ENCODE results near the gene MAPK6. TPM values are rescaled to one million over a fixed set of nuclear protein-coding genes. Genes with fewer than 3 reads are reported as not detected.

MAPK6 gene
- total RNA-seq, 1 donor from 2014 or later: 98.2 TPM

- Histone ChIP-seq H3K9me3 (ENCODE audit: insufficient read depth, low read depth, low read length) (no peaks in the 10 kb centered on the region), H4K20me1 (ENCODE audit: insufficient read depth, low read length) (no peaks in the 10 kb centered on the region), H3K27me3 (ENCODE audit: insufficient read depth, low read length) (peaks cover 12% of the 10 kb centered on the region), H3K36me3 (ENCODE audit: insufficient read depth, low read length) (no peaks in the 10 kb centered on the region), H2AFZ (ENCODE audit: low read depth, low read length) (no peak overlapping the region), H3K79me2 (ENCODE audit: insufficient read depth, low read length) (no peaks in the 10 kb centered on the region), H3K4me2 (ENCODE audit: low read length) (no peak overlapping the region), H3K27ac (ENCODE audit: low read depth, low read length) (no peak overlapping the region), H3K4me1 (ENCODE audit: insufficient read depth, low read length) (peaks cover 23% of the 10 kb centered on the region), H3K9ac (ENCODE audit: low read length) (no peak overlapping the region), H3K4me3 (ENCODE audit: insufficient read depth, low read depth, low read length) (no peak overlapping the region)
- peaks cover 13% of the 10 kb centered on the region for H3K27me3 Mint-ChIP-seq (ENCODE audit: low read depth, unreplicated experiment)
- no peaks in the 10 kb centered on the region for H3K9me3 Mint-ChIP-seq (ENCODE audit: unreplicated experiment)
- H3K36me3 Mint-ChIP-seq (ENCODE audit: low read depth, unreplicated experiment): no peaks in the 10 kb centered on the region
- H3K4me3 Mint-ChIP-seq (ENCODE audit: unreplicated experiment): no peak overlapping the region
- DNase-seq (ENCODE audit: low read depth) (no peak), FAIRE-seq (no peak)
- H3K4me1 Mint-ChIP-seq (ENCODE audit: low read depth, unreplicated experiment): peaks cover 19% of the 10 kb centered on the region
- H3K27ac Mint-ChIP-seq (ENCODE audit: unreplicated experiment): no peak overlapping the region
- no peak for TF ChIP-seq CTCF (IDR thresholded peaks at IDR 0.05; ENCODE audit: insufficient read depth, low read depth, low read length)
- no peak for TF ChIP-seq EZH2 (IDR thresholded peaks at IDR 0.05; ENCODE audit: insufficient read depth, low read length)
Measured at GRCh38 chr15:52106641-52107040, 87.6 kb downstream of the MAPK6 start.

DNA sequence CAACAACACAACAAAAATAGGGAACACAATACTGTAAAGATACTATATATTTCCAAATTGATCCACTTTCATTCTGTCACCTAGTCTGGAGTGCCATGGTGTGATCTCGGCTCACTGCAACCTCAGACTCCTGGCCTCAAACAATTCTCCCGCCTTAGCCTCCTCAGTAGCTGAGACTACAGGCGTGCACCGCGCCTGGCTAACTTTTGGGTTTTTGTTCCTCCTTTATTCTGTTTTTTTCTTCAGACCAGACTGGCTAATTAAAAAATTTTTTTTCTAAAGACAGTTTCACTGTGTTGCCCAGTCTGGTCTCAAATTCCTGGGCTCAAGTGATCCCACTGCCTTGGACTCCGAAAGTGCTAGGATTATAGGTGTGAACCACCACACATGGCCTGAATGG is 88.2 kb downstream of the MAPK6 start:
- H2AFZ ChIP-seq (ENCODE audit: low read depth, low read length): no peak overlapping the region
- Mint-ChIP-seq H3K9me3 (ENCODE audit: unreplicated experiment) (no peaks in the 10 kb centered on the region), H3K4me1 (ENCODE audit: low read depth, unreplicated experiment) (peaks cover 15% of the 10 kb centered on the region), H3K27me3 (ENCODE audit: low read depth, unreplicated experiment) (peaks cover 13% of the 10 kb centered on the region), H3K4me3 (ENCODE audit: unreplicated experiment) (no peak overlapping the region), H3K27ac (ENCODE audit: unreplicated experiment) (no peak overlapping the region), H3K36me3 (ENCODE audit: low read depth, unreplicated experiment) (no peaks in the 10 kb centered on the region)
- no peak overlapping the region for H3K4me3 ChIP-seq (ENCODE audit: insufficient read depth, low read depth, low read length)
- no peaks in the 10 kb centered on the region for H3K36me3 ChIP-seq (ENCODE audit: insufficient read depth, low read length)
- FAIRE-seq (no peak), DNase-seq (ENCODE audit: low read depth) (no peak)
- H3K4me2 ChIP-seq (ENCODE audit: low read length): no peak overlapping the region
- TF ChIP-seq CTCF (IDR thresholded peaks at IDR 0.05; ENCODE audit: insufficient read depth, low read depth, low read length) (no peak), EZH2 (IDR thresholded peaks at IDR 0.05; ENCODE audit: insufficient read depth, low read length) (no peak)
- H3K27me3 ChIP-seq (ENCODE audit: insufficient read depth, low read length): peaks cover 18% of the 10 kb centered on the region
- H3K9ac ChIP-seq (ENCODE audit: low read length): no peak overlapping the region
- H3K4me1 ChIP-seq (ENCODE audit: insufficient read depth, low read length): peaks cover 24% of the 10 kb centered on the region
- H3K27ac ChIP-seq (ENCODE audit: low read depth, low read length): no peak overlapping the region
- H3K9me3 ChIP-seq (ENCODE audit: insufficient read depth, low read depth, low read length): no peaks in the 10 kb centered on the region
- no peaks in the 10 kb centered on the region for H4K20me1 ChIP-seq (ENCODE audit: insufficient read depth, low read length)
- no peaks in the 10 kb centered on the region for H3K79me2 ChIP-seq (ENCODE audit: insufficient read depth, low read length)

GRCh38 chr15:52109559-52110451 is 90.8 kb downstream of the MAPK6 start:
- H3K4me3 Mint-ChIP-seq (ENCODE audit: unreplicated experiment): no peak overlapping the region
- no peaks in the 10 kb centered on the region for H3K9me3 ChIP-seq (ENCODE audit: insufficient read depth, low read depth, low read length)
- H3K36me3 ChIP-seq (ENCODE audit: insufficient read depth, low read length): no peaks in the 10 kb centered on the region
- H3K9me3 Mint-ChIP-seq (ENCODE audit: unreplicated experiment): no peaks in the 10 kb centered on the region
- no peak overlapping the region for H3K4me2 ChIP-seq (ENCODE audit: low read length)
- no peaks in the 10 kb centered on the region for H4K20me1 ChIP-seq (ENCODE audit: insufficient read depth, low read length)
- FAIRE-seq: no peak
- H3K79me2 ChIP-seq (ENCODE audit: insufficient read depth, low read length): no peaks in the 10 kb centered on the region
- no peak overlapping the region for H3K4me3 ChIP-seq (ENCODE audit: insufficient read depth, low read depth, low read length)
- no peak overlapping the region for H3K27ac ChIP-seq (ENCODE audit: low read depth, low read length)
- TF ChIP-seq CTCF (IDR thresholded peaks at IDR 0.05; ENCODE audit: insufficient read depth, low read depth, low read length) (no peak), EZH2 (IDR thresholded peaks at IDR 0.05; ENCODE audit: insufficient read depth, low read length) (no peak)
- no peaks in the 10 kb centered on the region for H3K36me3 Mint-ChIP-seq (ENCODE audit: low read depth, unreplicated experiment)
- H3K4me1 Mint-ChIP-seq (ENCODE audit: low read depth, unreplicated experiment): no peaks in the 10 kb centered on the region
- DNase-seq (ENCODE audit: low read depth): no peak
- H3K9ac ChIP-seq (ENCODE audit: low read length): no peak overlapping the region
- H3K27me3 ChIP-seq (ENCODE audit: insufficient read depth, low read length): peaks cover 21% of the 10 kb centered on the region
- H3K4me1 ChIP-seq (ENCODE audit: insufficient read depth, low read length): peaks cover 7% of the 10 kb centered on the region
- H3K27me3 Mint-ChIP-seq (ENCODE audit: low read depth, unreplicated experiment): peaks cover 26% of the 10 kb centered on the region
- H3K27ac Mint-ChIP-seq (ENCODE audit: unreplicated experiment): no peak overlapping the region
- no peak overlapping the region for H2AFZ ChIP-seq (ENCODE audit: low read depth, low read length)
